Activated CD4-positive, alpha-beta T cell treated with anti-CD3 and anti-CD28 coated beads, Interleukin-2, Interleukin-4, amounts not matched to agents 100 ng/mL and 50 ng/mL, durations not matched to agents 16 hours and 8 hours (primary cell): Measurements from ENCODE around the gene INTS4.
"Not testable (repeated sequence)": the region's sequence is repeated elsewhere in the genome, so short reads cannot be mapped to it uniquely, and the experiment has no call there.

Experiments
- DNase-seq: peaks from one replicate; pipeline ENCODE4 v3.0.0-alpha.2; 2020; ENCODE audit warnings: low spot score

INTS4 gene

GRCh38 chr11:77994434-77995362, at the start of gene INTS4:
Gene INTS4 (minus strand): TSS chr11:77994668. CDS start chr11:77994643, 25 bp downstream.
- peak; percentile 99 for DNase-seq

GRCh38 chr11:78041843-78042440, 47.5 kb upstream of the INTS4 start:
- DNase-seq, result no peak

DNA sequence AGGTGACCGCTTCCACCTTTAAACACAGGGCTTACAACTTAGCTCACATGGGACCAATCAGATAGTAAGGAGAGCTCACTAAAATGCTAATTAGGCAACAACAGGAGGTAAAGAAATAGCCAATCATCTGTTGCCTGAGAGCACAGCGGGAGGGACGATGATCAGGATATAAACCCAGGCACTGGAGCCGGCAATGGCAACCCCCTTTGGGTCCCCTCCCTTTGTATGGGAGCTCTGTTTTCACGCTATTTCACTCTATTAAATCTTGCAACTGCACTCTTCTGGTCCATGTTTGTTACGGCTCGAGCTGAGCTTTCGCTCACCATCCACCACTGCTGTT, 46.9 kb upstream of the INTS4 start:
- DNase-seq, result not testable (repeated sequence)

GRCh38 chr11:78040691-78041379, 46.4 kb upstream of the INTS4 start:
- DNase-seq, result no peak

DNA sequence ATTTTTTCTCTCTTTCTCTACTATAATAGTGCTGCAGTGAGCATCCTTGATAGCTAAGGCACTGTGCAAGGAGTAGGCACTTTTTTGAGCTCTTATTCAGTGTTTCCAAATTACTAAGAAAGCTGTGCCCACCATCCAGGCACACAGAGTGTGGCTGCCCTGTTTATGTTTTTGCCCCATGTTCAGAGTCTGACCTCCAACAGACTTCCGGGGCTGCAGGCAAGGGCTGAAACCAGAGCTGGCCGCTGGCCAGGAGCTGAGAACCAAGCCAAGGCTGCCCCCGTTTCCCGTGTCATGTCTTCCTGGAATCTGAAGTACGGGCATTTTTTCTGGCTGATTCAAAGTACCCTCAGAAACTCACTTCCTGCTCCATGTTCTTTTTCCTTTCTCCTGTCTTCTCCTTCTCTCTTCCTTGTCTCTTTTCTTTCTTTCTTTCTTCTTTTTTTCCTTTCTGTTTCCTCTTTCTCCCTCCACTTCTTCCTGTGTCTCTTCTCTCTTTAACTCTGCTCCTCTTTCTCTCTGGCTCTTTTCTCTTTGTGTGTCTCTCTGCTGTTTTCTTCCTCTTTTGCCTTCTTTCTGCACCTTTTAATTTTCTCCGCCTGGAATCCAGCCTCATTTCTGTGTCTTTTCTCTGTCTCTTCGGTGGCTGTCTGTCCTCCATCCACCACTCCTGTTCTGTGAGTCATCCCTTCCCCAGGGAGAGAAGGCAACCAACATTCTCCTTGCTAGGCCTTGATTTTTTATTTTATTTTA, 45.6 kb upstream of the INTS4 start:
- peak; percentile 24 for DNase-seq

DNA sequence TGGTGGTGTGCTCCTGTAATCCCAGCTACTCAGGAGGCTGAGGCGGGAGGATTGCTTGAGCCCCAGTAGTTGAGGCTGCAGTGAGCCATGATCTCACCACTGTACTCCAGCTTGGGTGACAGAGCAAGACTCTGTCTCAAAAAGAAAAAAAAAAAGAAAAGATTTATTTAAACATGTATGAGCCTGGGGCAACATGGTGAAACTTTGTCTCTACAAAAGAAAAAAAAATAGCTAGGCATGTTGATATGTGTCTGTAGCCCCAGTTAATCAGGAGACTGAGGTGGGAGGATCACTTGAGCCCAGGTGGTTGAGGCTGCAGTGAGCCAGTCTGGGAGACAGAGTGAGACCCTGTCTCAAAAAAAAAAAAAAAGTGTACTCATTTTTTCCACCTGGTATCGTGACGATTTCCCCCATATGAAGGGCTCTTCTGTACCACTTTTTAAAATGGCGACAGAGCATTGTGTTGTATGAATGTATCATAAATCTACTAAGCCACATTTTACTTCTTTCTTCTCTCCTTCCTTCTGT, 45.0 kb upstream of the INTS4 start:
- no peak for DNase-seq

- no peak for DNase-seq
Observed at GRCh38 chr11:78038697-78039313, 44.3 kb upstream of the INTS4 start.

DNA sequence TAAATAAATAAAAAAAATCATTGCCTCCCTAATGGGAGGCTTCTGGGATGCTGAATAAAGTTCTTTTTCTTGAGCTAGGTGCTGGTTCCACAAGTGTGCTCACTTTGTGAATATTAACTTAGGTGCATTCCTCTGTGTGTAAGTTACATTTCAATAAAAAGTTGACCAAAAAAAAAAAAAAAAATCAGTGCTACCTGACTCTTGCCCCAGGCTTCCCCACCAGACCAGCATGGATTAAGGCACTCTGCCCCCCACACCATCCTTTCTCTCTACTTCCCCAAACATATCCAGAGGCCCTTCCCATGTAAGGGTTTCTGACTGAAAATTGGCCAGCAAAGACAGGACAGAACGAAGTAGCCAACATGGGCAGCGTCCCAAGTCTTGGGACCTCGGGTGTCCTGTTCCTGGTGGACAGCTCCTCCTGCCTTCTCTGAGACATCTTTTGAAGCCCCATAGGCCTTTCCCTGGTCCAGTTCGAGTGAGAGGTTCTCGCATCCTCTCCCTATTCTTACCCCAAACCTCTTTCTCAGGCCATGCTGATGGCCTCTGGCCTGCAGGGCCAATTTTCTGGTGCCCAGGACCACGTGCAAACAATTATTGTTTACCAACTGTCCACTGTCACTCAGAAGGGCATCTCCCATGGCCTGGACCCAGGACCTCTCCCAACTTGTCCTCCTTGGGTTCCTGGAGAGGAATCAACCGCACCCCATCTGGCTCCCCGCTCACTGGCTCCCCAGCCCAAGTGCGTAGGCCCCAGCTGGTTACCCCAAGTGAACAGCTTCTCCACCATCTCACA, 43.6 kb upstream of the INTS4 start:
- DNase-seq, result no peak

DNA sequence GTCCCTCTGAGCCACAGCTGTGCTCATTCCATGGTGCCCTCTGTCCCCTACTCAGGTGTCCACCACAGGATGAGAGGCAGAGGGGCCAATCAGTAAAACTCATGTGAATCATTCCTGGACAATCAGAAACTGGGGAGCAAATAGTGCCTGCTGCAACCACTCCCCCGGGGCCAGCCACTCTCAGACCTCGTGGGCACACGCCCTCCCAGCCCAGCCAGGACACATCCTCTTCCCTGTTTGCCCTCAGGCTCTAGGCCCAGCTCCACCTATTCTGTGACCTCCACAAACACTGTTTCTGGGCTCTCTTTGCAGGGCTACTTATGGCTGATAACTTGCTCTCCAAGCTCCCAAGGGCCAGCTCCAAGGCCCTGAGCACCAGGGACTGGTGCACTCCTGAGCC, 42.6 kb upstream of the INTS4 start:
- no peak for DNase-seq

DNA sequence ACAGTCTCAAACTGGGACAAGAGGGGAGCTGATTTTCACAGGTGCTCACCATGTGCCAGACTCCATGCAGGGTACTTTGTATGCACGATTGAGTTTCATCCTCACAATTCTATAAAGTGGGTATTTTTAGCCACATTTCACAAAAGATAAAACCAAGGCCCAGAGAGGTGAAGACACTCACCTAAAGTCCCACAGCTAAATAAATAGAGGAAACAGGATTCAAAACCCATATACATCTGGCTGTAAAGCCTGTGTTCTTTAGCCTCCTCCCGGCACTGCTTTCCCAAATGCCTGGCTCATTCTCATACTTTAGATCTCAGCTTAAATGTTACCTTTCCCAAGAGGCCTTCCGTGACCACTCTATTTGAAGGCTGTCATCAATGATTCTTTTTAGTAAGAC, 41.8 kb upstream of the INTS4 start:
- no peak for DNase-seq

- no peak for DNase-seq
Observed at GRCh38 chr11:78034623-78035022, 40.2 kb upstream of the INTS4 start.

GRCh38 chr11:78033040-78033439, 38.6 kb upstream of the INTS4 start:
- DNase-seq, result no peak

- DNase-seq, result no peak
Observed at GRCh38 chr11:78032090-78032489, 37.6 kb upstream of the INTS4 start.

- no peak for DNase-seq
Observed at GRCh38 chr11:78031629-78032028, 37.2 kb upstream of the INTS4 start.

DNA sequence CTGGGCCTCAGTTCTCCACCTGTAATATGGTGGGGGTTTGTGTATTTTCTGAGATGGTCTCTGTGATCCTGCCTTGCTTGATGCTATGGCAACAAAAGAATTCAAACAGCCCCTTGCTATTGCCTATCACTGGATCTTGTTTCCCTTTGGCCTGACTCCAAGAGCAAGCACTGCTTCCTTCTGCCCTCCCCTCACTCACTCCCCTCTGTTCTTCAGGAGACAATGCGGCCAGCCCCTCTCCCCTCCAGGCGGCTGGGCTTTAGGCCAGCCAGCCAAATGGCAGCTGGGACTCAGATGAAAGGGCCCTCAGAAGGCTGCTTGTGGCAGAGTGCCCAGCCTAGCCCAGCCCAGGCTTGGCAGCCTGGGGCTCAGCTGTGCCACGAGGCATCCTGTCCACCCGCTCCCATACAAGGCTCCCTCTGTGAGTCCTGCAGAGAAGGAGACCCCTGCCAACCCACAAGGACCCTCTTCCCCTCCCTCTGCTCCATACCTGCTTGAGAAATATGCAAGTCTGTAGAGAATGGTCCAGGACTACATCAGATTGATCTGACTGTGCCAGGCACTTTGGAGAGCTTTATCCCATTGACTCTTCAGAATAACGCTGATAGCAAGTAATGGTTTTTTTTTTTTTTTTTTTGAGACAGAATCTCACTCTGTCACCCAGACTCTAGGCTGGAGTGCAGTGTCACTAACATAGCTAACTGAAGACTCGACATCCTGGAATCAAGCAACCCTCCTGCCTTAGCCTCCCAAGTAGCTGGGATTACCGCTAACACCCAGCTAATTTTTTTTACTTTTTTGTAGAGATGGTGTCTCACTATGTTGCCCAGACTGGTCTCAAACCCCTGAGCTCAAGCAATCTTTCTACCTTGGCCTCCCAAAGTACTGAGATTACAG, 36.2 kb upstream of the INTS4 start:
- no peak for DNase-seq

- not testable (repeated sequence) for DNase-seq
Observed at GRCh38 chr11:78028423-78028822, 34.0 kb upstream of the INTS4 start.

DNA sequence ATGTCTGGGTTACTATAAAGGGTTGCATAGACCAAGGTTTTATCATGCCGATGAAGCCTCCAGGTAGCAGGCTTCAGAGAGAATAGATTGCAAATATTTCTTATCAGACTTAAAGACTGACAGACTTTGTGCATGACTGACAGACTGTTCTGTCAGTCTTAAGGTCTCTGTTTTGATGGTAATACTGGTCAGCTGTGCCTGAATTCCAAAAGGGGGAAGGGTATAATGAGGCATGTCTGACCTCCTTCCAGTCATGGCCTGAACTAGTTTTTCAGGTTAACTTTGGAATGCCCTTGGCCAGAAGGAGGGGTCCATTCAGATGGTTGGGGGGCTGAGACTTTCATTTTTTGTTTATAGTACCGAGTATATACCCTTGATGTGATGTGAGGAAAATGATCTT, 33.3 kb upstream of the INTS4 start:
- DNase-seq, result no peak

DNA sequence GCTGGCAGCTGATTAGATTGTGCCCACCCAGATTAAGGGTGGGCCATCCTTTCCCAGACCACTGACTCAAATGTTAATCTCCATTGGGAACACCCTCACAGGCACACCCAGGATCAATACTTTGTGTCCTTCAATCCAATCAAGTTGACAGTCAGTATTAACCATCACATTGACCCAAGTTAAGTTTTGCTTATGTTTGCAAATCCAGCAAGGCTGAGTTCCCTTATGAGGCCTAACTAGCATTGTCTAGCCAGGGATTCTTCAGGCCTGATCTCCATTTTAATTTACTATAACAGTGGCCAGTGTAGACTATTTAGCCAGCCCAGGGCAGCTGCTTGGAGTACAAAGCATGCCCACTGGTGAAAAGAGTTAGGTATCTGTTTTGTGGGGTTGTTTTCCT, 30.9 kb upstream of the INTS4 start:
- no peak for DNase-seq

DNA sequence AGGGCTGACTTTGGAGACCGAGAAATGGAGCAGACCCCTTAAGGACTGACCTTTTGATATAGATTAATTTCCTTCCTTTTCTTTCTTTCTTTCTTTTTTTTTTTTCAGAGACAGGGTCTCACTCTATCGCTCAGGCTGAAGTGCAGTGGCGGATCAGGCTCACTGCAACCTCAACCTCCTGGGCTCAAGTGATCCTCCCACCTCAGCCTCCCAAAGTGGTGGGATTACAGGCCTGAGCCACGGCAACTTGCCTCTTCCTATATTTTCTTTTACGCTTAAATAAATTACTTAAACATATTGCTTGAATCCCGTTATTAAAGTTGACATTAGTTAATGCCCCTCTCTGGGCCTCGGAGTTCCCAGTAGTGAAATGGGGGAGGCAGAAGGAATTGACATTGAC, 29.0 kb upstream of the INTS4 start:
- DNase-seq, result no peak
